WTC11 (cell line): ENCODE data around the gene SIGLEC7. TPM values are rescaled to one million over a fixed set of nuclear protein-coding genes. Genes with fewer than 3 reads are reported as not detected.

Experiments used
- ATAC-seq: fragments of 200-7000 bp; cut with Tn5 transposase; 2 replicates; pipeline ENCODE4 v1.10.0; 2021; ENCODE audit warnings: mild to moderate bottlenecking, moderate library complexity
- CTCF ChIA-PET: fragments of 300-600 bp; sonication (Branson Sonifier 250); formaldehyde crosslinking; loops from one replicate; lab custom pipeline; 2021; ENCODE audit warnings: antibody characterized with exemption; lab: Charles Lee
- POLR2A ChIA-PET: fragments of 350-600 bp; sonication (Branson Sonifier 250); formaldehyde crosslinking; loops from one replicate; lab custom pipeline; 2021; ENCODE audit warnings: antibody characterized with exemption; lab: Charles Lee
- DNase-seq: peaks from one replicate; pipeline ENCODE4 v3.0.0; 2021; ENCODE audit warnings: low spot score
- H3K27ac Mint-ChIP-seq: 2 replicates; pipeline ENCODE4 v1.8.0; 2021; ENCODE audit warnings: mixed read lengths
- H3K27me3 Mint-ChIP-seq: 2 replicates; pipeline ENCODE4 v1.8.0; 2021; ENCODE audit warnings: low read depth, mild to moderate bottlenecking, moderate library complexity, mixed read lengths
- H3K36me3 Mint-ChIP-seq: 2 replicates; pipeline ENCODE4 v1.8.0; 2021; ENCODE audit warnings: mixed read lengths
- H3K4me1 Mint-ChIP-seq: 2 replicates; pipeline ENCODE4 v1.8.0; 2022; ENCODE audit warnings: mixed read lengths
- H3K4me3 Mint-ChIP-seq: 2 replicates; pipeline ENCODE4 v1.8.0; 2021; ENCODE audit warnings: mild to moderate bottlenecking, moderate library complexity, mixed read lengths
- H3K9me3 Mint-ChIP-seq: 2 replicates; pipeline ENCODE4 v1.8.0; 2021; ENCODE audit warnings: mixed read lengths
- ATF3 ChIP-seq: sonication (generic); formaldehyde crosslinking; conservative IDR thresholded peaks from 2 replicates; pipeline ENCODE4 v1.8.1; 2022; ENCODE audit warnings: mild to moderate bottlenecking, missing genetic modification reagents
- CBFB ChIP-seq: sonication (generic); formaldehyde crosslinking; IDR thresholded peaks from 2 replicates; pipeline ENCODE4 v1.8.1; 2022; ENCODE audit warnings: mild to moderate bottlenecking, low read depth, missing genetic modification reagents
- CDX4 ChIP-seq: fragments of 250-450 bp; sonication (Bioruptor Pico); IDR thresholded peaks from 2 replicates; pipeline ENCODE4 v1.9.0; 2021; ENCODE audit warnings: moderate library complexity, mild to moderate bottlenecking, inconsistent platforms, borderline replicate concordance
- CREM ChIP-seq: sonication (generic); formaldehyde crosslinking; IDR thresholded peaks from 2 replicates; pipeline ENCODE4 v1.8.1; 2022; ENCODE audit warnings: mild to moderate bottlenecking, missing genetic modification reagents, moderate library complexity
- E2F1 ChIP-seq: sonication (generic); formaldehyde crosslinking; IDR thresholded peaks from 2 replicates; pipeline ENCODE4 v1.8.0; 2022; ENCODE audit warnings: mild to moderate bottlenecking, missing genetic modification reagents
- ESRRA ChIP-seq: sonication (generic); formaldehyde crosslinking; IDR thresholded peaks from 2 replicates; pipeline ENCODE4 v1.8.1; 2022; ENCODE audit warnings: mild to moderate bottlenecking, missing genetic modification reagents, borderline replicate concordance
- MXD4 ChIP-seq: fragments of 250-450 bp; sonication (Bioruptor Pico); IDR thresholded peaks from 2 replicates; pipeline ENCODE4 v1.8.0; 2021; ENCODE audit warnings: mild to moderate bottlenecking, moderate library complexity, borderline replicate concordance
- NFE2L1 ChIP-seq: sonication (generic); formaldehyde crosslinking; IDR thresholded peaks from 2 replicates; pipeline ENCODE4 v1.8.1; 2023; ENCODE audit warnings: missing genetic modification reagents
- NR2C2 ChIP-seq: sonication (generic); formaldehyde crosslinking; IDR thresholded peaks from 2 replicates; pipeline ENCODE4 v1.8.0; 2022; ENCODE audit warnings: mild to moderate bottlenecking, missing genetic modification reagents
- OVOL2 ChIP-seq: fragments of 250-450 bp; sonication (Bioruptor Pico); IDR thresholded peaks from 2 replicates; pipeline ENCODE4 v1.9.0; 2021; ENCODE audit warnings: mild to moderate bottlenecking, borderline replicate concordance
- RELA ChIP-seq: sonication (generic); formaldehyde crosslinking; IDR thresholded peaks from 2 replicates; pipeline ENCODE4 v1.8.1; 2022; ENCODE audit warnings: missing genetic modification reagents, mild to moderate bottlenecking, borderline replicate concordance
- RORB ChIP-seq: fragments of 250-450 bp; sonication (Bioruptor Pico); IDR thresholded peaks from 2 replicates; pipeline ENCODE4 v1.9.0; 2021; ENCODE audit warnings: mild to moderate bottlenecking
- SP1 ChIP-seq: sonication (generic); formaldehyde crosslinking; conservative IDR thresholded peaks from 2 replicates; pipeline ENCODE4 v1.8.1; 2022; ENCODE audit warnings: missing genetic modification reagents
- TCF7 ChIP-seq: sonication (generic); formaldehyde crosslinking; IDR thresholded peaks from 2 replicates; pipeline ENCODE4 v1.8.0; 2022; ENCODE audit warnings: mild to moderate bottlenecking, low read depth, missing genetic modification reagents, moderate library complexity
- USF1 ChIP-seq: sonication (generic); formaldehyde crosslinking; IDR thresholded peaks from 2 replicates; pipeline ENCODE4 v1.8.0; 2022; ENCODE audit warnings: mild to moderate bottlenecking, missing genetic modification reagents
- USF2 ChIP-seq: sonication (generic); formaldehyde crosslinking; IDR thresholded peaks from 2 replicates; pipeline ENCODE4 v1.8.1; 2023; ENCODE audit warnings: mild to moderate bottlenecking, missing genetic modification reagents, moderate library complexity
- ZBTB21 ChIP-seq: sonication (generic); formaldehyde crosslinking; IDR thresholded peaks from 2 replicates; pipeline ENCODE4 v1.8.1; 2023; ENCODE audit warnings: mild to moderate bottlenecking, missing genetic modification reagents, borderline replicate concordance
- ZNF263 ChIP-seq: sonication (generic); formaldehyde crosslinking; IDR thresholded peaks from 2 replicates; pipeline ENCODE4 v1.8.1; 2022; ENCODE audit warnings: low read depth, mild to moderate bottlenecking, moderate library complexity, missing genetic modification reagents
- ZNF281 ChIP-seq: sonication (generic); formaldehyde crosslinking; IDR thresholded peaks from 2 replicates; pipeline ENCODE4 v1.8.0; 2023; ENCODE audit warnings: mild to moderate bottlenecking, missing genetic modification reagents
- ZNF425 ChIP-seq: fragments of 250-450 bp; sonication (Bioruptor Pico); conservative IDR thresholded peaks from 2 replicates; pipeline ENCODE4 v1.9.0; 2021; ENCODE audit warnings: mild to moderate bottlenecking
- ZNF512 ChIP-seq: sonication (generic); formaldehyde crosslinking; IDR thresholded peaks from 2 replicates; pipeline ENCODE4 v1.8.1; 2022; ENCODE audit warnings: missing genetic modification reagents, borderline replicate concordance
- total RNA-seq: library from RNA; stranded (reverse); gene quantifications from 3 replicates; pipeline ENCODE4 v1.2.3, GENCODE V29; 2021

SIGLEC7 gene
- total RNA-seq, 1 experiment from 2014 or later, result not detected

GRCh38 chr19:51181377-51181912 is 39.3 kb downstream of the SIGLEC7 start:
- no peak overlapping the region for H3K27ac Mint-ChIP-seq
- H3K36me3 Mint-ChIP-seq, result no peaks in the 10 kb centered on the region
- ChIA-PET POLR2A (no interaction called here), CTCF (interaction anchor here (0.9 to 1.5 kb wide), 6 partner anchors 24 to 480 kb away, joined by 3 to 4 read pairs (median 4); no protein-coding TSS in a partner anchor)
- ATAC-seq, result no peak
- no peak for TF ChIP-seq ZNF512 (CRISPR knock-in tag)
- TF ChIP-seq ESRRA, result 0 out of 2 replicates have a peak, but pooled peaks have one; percentile 25
- TF ChIP-seq RORB (CRISPR knock-in tag), result no peak
- TF ChIP-seq CREM (CRISPR knock-in tag), result no peak
- TF ChIP-seq MXD4 (CRISPR knock-in tag), result no peak
- no peak; the same call in 1 of the 2 replicates for TF ChIP-seq ZNF263 (CRISPR knock-in tag)
- peak; percentile 33; the same call in 1 of the 2 replicates for TF ChIP-seq USF2 (CRISPR knock-in tag)
- no peak for TF ChIP-seq ZNF425
- 0 out of 2 replicates have a peak, but pooled peaks cover 3% of the 10 kb centered on the region for H3K4me1 Mint-ChIP-seq
- H3K9me3 Mint-ChIP-seq, result no peaks in the 10 kb centered on the region
- H3K27me3 Mint-ChIP-seq, result peaks cover 55% of the 10 kb centered on the region
- DNase-seq, result no peak
- no peak overlapping the region for H3K4me3 Mint-ChIP-seq

GRCh38 chr19:51181913-51182419 is 39.9 kb downstream of the SIGLEC7 start:
- H3K36me3 Mint-ChIP-seq, result no peaks in the 10 kb centered on the region
- peak; percentile 82 for ATAC-seq
- 0 out of 2 replicates have a peak, but pooled peaks cover 4% of the 10 kb centered on the region for H3K4me1 Mint-ChIP-seq
- peak overlapping the region; percentile 68 for H3K4me3 Mint-ChIP-seq
- DNase-seq, result peak; percentile 77
- ChIA-PET CTCF (interaction anchor here (0.9 to 1.5 kb wide), 6 partner anchors 24 to 479 kb away, joined by 3 to 4 read pairs (median 4); no protein-coding TSS in a partner anchor), POLR2A (interaction anchor here (0.6 kb wide), 1 partner anchor 1007 kb away, joined by 10 read pairs; no protein-coding TSS in a partner anchor)
- peaks cover 55% of the 10 kb centered on the region for H3K27me3 Mint-ChIP-seq
- H3K27ac Mint-ChIP-seq, result no peak overlapping the region
- no peaks in the 10 kb centered on the region for H3K9me3 Mint-ChIP-seq
- TF ChIP-seq ZNF281 (CRISPR knock-in tag), result 0 out of 2 replicates have a peak, but pooled peaks have one; percentile 31
- no peak for TF ChIP-seq CDX4
- TF ChIP-seq CREM (CRISPR knock-in tag), result 0 out of 2 replicates have a peak, but pooled peaks have one; percentile 67
- 0 out of 2 replicates have a peak, but pooled peaks have one; percentile 70 for TF ChIP-seq CBFB (CRISPR knock-in tag)
- TF ChIP-seq NFE2L1, result peak; percentile 76; the same call in 1 of the 2 replicates
- TF ChIP-seq RELA, result peak; percentile 75; the same call in 1 of the 2 replicates
- TF ChIP-seq TCF7, result no peak
- peak; percentile 62 for TF ChIP-seq ZNF263 (CRISPR knock-in tag)
- TF ChIP-seq ATF3 (CRISPR knock-in tag), result 0 out of 2 replicates have a peak, but pooled peaks have one; percentile 21
- TF ChIP-seq ESRRA, result no peak
- peak; percentile 57; the same call in 1 of the 2 replicates for TF ChIP-seq SP1 (CRISPR knock-in tag)
- no peak for TF ChIP-seq NR2C2
- no peak; the same call in 1 of the 2 replicates for TF ChIP-seq ZBTB21 (CRISPR knock-in tag)
- TF ChIP-seq E2F1 (CRISPR knock-in tag), result peak; percentile 53; the same call in 1 of the 2 replicates
- TF ChIP-seq OVOL2, result no peak
- TF ChIP-seq USF1, result peak; percentile 38
